Brain microvascular endothelial cell (primary cell): ENCODE data around the gene SNX33.

Source experiments
- DNase-seq: peaks from one replicate; pipeline ENCODE4 v3.0.0-alpha.2; 2020
- H3K27ac ChIP-seq: fragments of 250-450 bp; sonication (Bioruptor Pico); 2 replicates; pipeline ENCODE4 v1.5.1; 2020; ENCODE audit warnings: mild to moderate bottlenecking, moderate library complexity
- H3K27me3 ChIP-seq: fragments of 250-450 bp; sonication (Bioruptor Pico); replicated peaks from 2 replicates; pipeline ENCODE4 v1.5.1; 2020; ENCODE audit warnings: mild to moderate bottlenecking
- H3K36me3 ChIP-seq: fragments of 250-450 bp; sonication (Bioruptor Pico); replicated peaks from 2 replicates; pipeline ENCODE4 v1.5.1; 2020; ENCODE audit warnings: mild to moderate bottlenecking
- H3K4me3 ChIP-seq: 2 replicates; pipeline ENCODE4 v1.5.1; 2011; ENCODE audit warnings: low read depth, mild to moderate bottlenecking, control low read depth, low read length, moderate library complexity
- in situ Hi-C: cut with HindIII; loops from 2 replicates; pipeline ENCODE4 v1.10.0; 2017; ENCODE audit warnings: low sequenced_read_pairs, low pct_ligation_motif_present
- TF ChIP-seq, protein P1 (sequence below): IDR thresholded peaks from 2 replicates; pipeline ENCODE4 v1.5.1; 2011; ENCODE audit warnings: low read depth, mild to moderate bottlenecking, moderate library complexity, low read length, control low read depth, inconsistent platforms; ENCODE audit errors: missing control alignments

Gene SNX33

DNA sequence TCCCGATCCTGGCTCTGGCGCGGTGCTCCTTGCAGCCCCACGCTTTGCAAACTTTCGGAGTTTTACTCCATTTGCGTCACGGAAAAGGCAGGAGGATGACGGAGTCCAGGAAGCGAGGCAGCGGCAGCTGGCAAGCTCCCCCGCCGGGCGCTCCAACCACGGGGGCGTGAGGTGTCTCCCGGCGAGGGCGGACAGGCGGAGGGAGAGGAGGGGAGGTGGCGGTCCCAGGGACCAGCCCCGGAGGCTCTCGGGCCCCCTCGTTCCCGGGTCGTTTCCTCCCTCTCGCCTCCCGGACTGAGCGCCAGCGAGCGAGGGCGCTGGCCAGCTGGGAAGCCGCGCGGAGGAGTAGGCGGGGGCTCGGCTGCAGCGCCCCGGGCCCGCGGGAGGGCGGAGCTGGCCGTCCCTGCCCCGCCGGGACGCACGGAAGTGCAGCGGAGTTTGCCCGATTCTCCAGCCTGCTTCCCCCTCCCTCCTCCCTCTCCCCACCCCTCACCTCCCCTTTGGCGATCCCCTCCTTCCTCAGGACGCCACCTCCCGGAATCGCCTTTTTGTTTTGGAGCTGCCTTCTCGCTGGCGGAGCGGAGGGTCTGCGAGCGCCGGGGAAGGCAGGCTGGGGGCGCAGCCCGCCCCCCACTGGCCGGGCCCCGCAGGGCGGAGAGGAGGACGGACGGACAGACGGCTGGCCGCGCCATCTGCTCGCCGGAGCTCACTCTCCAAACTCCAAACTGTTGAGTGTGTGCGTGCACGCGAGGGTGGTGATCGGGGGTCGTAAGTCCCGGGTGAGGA, at the start of gene SNX33:
TSS of gene SNX33 (plus strand) at position 543 of the 786 bp plus-strand sequence. CDS start 1,191 bp downstream, outside the sequence.
- Histone ChIP-seq H3K4me3 (peak within 1 kb of the TSS; percentile 85), H3K27ac (peak within 1 kb of the TSS; percentile 96), H3K27me3 (no peaks in the 10 kb centered on the region), H3K36me3 (peaks cover 17% of the 10 kb centered on the region)
- peak; percentile 75 for DNase-seq
- TF ChIP-seq, protein P1, sequence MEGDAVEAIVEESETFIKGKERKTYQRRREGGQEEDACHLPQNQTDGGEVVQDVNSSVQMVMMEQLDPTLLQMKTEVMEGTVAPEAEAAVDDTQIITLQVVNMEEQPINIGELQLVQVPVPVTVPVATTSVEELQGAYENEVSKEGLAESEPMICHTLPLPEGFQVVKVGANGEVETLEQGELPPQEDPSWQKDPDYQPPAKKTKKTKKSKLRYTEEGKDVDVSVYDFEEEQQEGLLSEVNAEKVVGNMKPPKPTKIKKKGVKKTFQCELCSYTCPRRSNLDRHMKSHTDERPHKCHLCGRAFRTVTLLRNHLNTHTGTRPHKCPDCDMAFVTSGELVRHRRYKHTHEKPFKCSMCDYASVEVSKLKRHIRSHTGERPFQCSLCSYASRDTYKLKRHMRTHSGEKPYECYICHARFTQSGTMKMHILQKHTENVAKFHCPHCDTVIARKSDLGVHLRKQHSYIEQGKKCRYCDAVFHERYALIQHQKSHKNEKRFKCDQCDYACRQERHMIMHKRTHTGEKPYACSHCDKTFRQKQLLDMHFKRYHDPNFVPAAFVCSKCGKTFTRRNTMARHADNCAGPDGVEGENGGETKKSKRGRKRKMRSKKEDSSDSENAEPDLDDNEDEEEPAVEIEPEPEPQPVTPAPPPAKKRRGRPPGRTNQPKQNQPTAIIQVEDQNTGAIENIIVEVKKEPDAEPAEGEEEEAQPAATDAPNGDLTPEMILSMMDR = peak; percentile 54
- in situ Hi-C loops = no loop called here

- in situ Hi-C loops = no loop called here
- no peaks in the 10 kb centered on the region for H3K27me3 ChIP-seq
- DNase-seq = no peak
Measured at GRCh38 chr15:75598361-75598760, 49.4 kb upstream of the SNX33 start.

GRCh38 chr15:75599401-75599800, 48.3 kb upstream of the SNX33 start:
- Histone ChIP-seq H3K27ac (no peak overlapping the region), H3K36me3 (peaks cover 40% of the 10 kb centered on the region), H3K4me3 (no peak overlapping the region), H3K27me3 (no peaks in the 10 kb centered on the region)
- TF ChIP-seq, protein P1 = no peak
- in situ Hi-C loops = no loop called here
- DNase-seq = no peak

More at GRCh38 chr15:75598361-75598760, 49.4 kb upstream of the SNX33 start:
- no peak overlapping the region for H3K4me3 ChIP-seq
- peaks cover 37% of the 10 kb centered on the region for H3K36me3 ChIP-seq
- no peak overlapping the region for H3K27ac ChIP-seq
- TF ChIP-seq, protein P1 = no peak

DNA sequence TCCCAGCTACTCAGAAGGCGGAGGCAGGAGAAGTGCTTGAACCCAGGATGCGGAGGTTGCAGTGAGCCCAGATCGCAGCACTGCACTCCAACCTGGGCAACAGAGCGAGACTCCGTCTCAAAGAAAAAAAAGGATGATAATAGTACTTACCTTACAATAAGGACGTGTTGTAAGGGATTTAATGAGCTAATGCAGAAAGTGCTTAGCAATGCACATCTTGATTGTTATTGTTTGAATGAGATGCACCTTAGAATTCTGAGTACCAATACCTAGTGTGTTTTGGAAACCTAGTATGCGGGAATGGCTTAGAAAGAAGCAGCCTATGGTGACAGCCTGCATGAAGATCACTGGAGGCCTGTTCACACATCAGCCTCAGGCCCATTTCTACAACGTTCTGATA, 41.7 kb upstream of the SNX33 start:
- H3K27ac ChIP-seq = no peak overlapping the region
- in situ Hi-C loops = no loop called here

DNA sequence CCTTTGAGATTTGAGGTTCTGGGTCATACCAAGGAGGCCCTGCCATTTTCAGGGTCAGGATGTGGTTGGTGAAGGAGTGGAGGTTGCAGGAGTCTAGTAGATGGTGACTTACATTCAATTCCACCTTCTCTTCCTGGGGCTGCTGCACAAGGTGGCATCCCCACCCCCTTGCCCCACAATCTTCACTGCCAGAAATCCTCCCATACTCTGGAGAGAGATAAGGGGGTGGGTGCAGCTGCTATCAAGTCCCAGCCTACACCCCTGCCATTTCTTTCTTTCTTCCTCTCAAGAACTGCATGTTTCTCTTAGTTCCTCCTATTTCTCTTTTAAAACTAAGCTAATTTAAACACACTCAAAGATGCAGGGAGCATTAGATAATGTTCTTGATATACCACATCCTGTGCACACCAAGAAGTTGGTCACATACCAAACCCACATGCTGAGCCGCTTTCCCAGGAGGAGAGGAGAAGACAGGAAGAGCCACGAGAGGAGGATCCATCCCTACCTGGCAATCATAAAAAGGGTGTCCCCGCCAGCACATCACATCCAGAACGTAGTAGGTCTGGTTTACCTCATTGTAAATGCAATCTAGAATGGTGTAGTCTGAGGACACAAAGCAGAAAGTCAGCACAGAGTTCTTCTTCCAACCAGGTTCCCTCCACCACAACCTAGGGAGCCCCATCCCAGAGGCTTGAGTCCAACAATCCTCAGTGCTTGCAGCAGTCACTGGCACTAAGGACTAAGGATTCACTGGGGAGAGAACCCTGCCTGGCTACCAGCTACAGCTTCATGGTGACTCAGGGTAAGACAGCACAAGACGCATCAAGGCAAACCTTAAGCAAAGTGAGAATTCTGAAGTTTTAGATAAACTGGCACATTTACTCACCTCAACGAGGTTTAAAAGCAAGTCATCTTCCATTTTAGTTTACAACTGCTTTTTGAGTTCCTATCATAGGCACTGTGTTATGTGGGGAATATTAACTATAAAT, 40.7 kb upstream of the SNX33 start:
- TF ChIP-seq, protein P1 = no peak
- peak; percentile 29 for DNase-seq
- H3K27me3 ChIP-seq = no peaks in the 10 kb centered on the region
- peaks cover 43% of the 10 kb centered on the region for H3K36me3 ChIP-seq
- no peak overlapping the region for H3K27ac ChIP-seq
- H3K4me3 ChIP-seq = no peak overlapping the region
- in situ Hi-C loops = no loop called here

More for the DNA sequence above, 41.7 kb upstream of the SNX33 start:
- H3K36me3 ChIP-seq = peaks cover 49% of the 10 kb centered on the region
- no peaks in the 10 kb centered on the region for H3K27me3 ChIP-seq
- no peak overlapping the region for H3K4me3 ChIP-seq
- no peak for DNase-seq
- TF ChIP-seq, protein P1 = no peak
